Activated T-helper 17 cell treated with anti-CD3 and anti-CD28 coated beads, Interleukin-2, amount 50 U/mL, for 72 hours (primary cell): ENCODE measurements around the gene GATD1. TPM values are rescaled to one million over a fixed set of nuclear protein-coding genes. Genes with fewer than 3 reads are reported as not detected.

ENCODE experiments used
- ATAC-seq: fragments of 150-1000 bp; cut with Tn5 transposase; replicated peaks from 2 replicates; pipeline ENCODE4 v1.10.0; 2021; ENCODE audit warnings: mild to moderate bottlenecking, moderate library complexity
- H3K27ac Mint-ChIP-seq: one replicate; pipeline ENCODE4 v1.8.0; 2022; ENCODE audit warnings: mixed read lengths
- H3K27me3 Mint-ChIP-seq: one replicate; pipeline ENCODE4 v1.8.0; 2022; ENCODE audit warnings: mixed read lengths
- H3K36me3 Mint-ChIP-seq: one replicate; pipeline ENCODE4 v1.8.0; 2022; ENCODE audit warnings: low read depth, mild to moderate bottlenecking, mixed read lengths
- H3K4me1 Mint-ChIP-seq: one replicate; pipeline ENCODE4 v1.8.0; 2022; ENCODE audit warnings: mixed read lengths
- H3K4me3 Mint-ChIP-seq: one replicate; pipeline ENCODE4 v1.8.0; 2022; ENCODE audit warnings: mild to moderate bottlenecking, mixed read lengths
- H3K9me3 Mint-ChIP-seq: one replicate; pipeline ENCODE4 v1.8.0; 2022; ENCODE audit warnings: mixed read lengths
- total RNA-seq, 2 donors: library from RNA; stranded (reverse); gene quantifications; one replicate each; pipeline ENCODE4 v1.2.3, GENCODE V29; 2022

GATD1 gene
- total RNA-seq, 2 donors from 2014 or later: 42.3 to 60.9 TPM

DNA sequence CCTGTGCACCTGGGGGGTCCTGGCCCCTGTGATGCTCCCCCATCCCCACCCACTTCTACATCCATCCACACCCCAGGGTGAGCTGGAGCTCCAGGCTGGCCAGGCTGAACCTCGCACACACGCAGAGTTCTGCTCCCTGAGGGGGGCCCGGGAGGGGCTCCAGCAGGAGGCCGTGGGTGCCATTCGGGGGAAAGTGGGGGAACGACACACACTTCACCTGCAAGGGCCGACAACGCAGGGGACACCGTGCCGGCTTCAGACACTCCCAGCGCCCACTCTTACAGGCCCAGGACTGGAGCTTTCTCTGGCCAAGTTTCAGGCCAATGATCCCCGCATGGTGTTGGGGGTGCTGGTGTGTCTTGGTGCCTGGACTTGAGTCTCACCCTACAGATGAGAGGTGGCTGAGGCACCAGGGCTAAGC, 50.0 kb downstream of the GATD1 start:
- peaks cover 5% of the 10 kb centered on the region for H3K4me1 Mint-ChIP-seq
- H3K36me3 Mint-ChIP-seq: no peaks in the 10 kb centered on the region
- ATAC-seq: no peak
- peak overlapping the region; percentile 66 for H3K4me3 Mint-ChIP-seq
- no peak overlapping the region for H3K27ac Mint-ChIP-seq
- H3K9me3 Mint-ChIP-seq: no peaks in the 10 kb centered on the region
- peaks cover 6% of the 10 kb centered on the region for H3K27me3 Mint-ChIP-seq

DNA sequence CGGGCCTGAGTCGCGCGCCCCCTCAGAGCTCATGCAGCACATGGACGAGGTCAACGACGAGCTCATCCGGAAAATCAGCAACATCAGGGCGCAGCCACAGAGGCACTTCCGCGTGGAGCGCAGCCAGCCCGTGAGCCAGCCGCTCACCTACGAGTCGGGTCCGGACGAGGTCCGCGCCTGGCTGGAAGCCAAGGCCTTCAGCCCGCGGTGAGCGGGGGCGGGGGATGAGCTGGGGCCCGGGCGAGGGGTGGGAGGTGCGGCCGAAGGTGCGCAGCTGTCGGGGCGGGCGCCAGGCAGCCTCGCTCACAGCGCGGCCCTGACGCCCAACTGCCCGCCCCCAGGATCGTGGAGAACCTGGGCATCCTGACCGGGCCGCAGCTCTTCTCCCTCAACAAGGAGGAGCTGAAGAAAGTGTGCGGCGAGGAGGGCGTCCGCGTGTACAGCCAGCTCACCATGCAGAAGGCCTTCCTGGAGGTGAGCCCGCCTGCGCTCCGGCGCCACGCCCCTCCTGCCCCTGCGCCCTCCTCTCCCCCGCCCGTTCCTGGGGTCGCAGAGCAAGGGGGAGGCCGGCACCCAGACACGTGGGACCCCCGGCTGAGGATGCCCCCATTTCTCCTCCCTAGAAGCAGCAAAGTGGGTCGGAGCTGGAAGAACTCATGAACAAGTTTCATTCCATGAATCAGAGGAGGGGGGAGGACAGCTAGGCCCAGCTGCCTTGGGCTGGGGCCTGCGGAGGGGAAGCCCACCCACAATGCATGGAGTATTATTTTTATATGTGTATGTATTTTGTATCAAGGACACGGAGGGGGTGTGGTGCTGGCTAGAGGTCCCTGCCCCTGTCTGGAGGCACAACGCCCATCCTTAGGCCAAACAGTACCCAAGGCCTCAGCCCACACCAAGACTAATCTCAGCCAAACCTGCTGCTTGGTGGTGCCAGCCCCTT, 50.7 kb downstream of the GATD1 start:
- H3K36me3 Mint-ChIP-seq: no peaks in the 10 kb centered on the region
- H3K4me1 Mint-ChIP-seq: peaks cover 5% of the 10 kb centered on the region
- peak; percentile 72 for ATAC-seq
- H3K27me3 Mint-ChIP-seq: peaks cover 6% of the 10 kb centered on the region
- H3K9me3 Mint-ChIP-seq: no peaks in the 10 kb centered on the region
- no peak overlapping the region for H3K27ac Mint-ChIP-seq
- peak overlapping the region; percentile 66 for H3K4me3 Mint-ChIP-seq

DNA sequence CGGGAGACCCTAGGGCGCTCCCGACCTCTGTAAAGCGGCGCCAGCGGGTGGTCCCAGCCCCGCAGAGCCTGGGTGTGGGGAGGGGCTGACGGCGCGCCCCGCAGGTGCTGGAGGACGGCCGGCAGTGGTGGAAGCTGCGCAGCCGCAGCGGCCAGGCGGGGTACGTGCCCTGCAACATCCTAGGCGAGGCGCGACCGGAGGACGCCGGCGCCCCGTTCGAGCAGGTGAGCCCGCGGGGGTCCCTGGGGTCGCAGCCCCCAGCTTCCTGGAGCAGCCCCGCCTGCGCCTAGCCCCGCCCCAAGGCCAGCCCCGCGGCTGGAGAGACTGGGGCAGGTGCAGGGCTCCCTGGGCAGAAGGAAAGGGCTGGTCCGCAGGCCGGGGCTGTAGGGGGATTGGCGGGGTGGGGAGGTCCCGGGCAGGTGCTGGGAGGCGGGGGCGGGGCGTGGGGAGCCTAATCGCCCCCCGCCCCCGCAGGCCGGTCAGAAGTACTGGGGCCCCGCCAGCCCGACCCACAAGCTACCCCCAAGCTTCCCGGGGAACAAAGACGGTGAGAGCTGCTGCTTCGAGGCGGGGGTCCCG, 51.6 kb downstream of the GATD1 start:
- H3K36me3 Mint-ChIP-seq: no peaks in the 10 kb centered on the region
- no peaks in the 10 kb centered on the region for H3K9me3 Mint-ChIP-seq
- ATAC-seq: peak; percentile 15
- no peak overlapping the region for H3K27ac Mint-ChIP-seq
- peak overlapping the region; percentile 67 for H3K4me3 Mint-ChIP-seq
- H3K4me1 Mint-ChIP-seq: peaks cover 5% of the 10 kb centered on the region
- peaks cover 6% of the 10 kb centered on the region for H3K27me3 Mint-ChIP-seq

DNA sequence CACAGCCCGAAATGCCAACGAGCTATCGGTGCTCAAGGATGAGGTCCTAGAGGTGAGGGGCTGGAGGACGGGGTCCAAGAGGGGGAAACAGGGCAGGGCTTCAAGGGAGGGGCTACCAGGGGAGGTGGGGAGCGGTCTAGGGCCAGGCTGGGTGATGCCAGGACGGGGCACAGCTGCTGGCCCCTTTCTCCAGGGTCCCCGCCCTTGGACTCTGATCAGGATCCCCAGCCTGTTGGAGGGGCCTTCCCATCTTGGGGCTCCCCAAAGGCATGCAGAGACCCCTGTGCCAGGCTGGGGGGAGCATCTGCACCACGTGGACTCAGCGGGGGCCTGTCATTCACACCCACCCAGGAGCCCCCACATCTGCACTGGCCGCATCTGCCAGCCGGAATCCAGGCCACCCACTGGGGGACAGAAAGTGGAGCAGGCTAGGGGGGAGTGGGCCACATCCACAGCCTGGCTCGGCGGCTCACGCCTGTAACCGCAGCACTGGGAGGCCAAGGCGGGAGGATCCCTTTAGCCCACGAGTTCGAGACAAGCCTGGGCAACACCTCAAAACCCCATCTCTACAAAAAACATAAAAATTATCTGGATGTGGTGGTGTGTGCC, 52.4 kb downstream of the GATD1 start:
- Mint-ChIP-seq H3K4me1 (peaks cover 5% of the 10 kb centered on the region), H3K4me3 (peak overlapping the region; percentile 67), H3K36me3 (no peaks in the 10 kb centered on the region), H3K27ac (no peak overlapping the region), H3K9me3 (no peaks in the 10 kb centered on the region), H3K27me3 (peaks cover 6% of the 10 kb centered on the region)
- no peak for ATAC-seq

DNA sequence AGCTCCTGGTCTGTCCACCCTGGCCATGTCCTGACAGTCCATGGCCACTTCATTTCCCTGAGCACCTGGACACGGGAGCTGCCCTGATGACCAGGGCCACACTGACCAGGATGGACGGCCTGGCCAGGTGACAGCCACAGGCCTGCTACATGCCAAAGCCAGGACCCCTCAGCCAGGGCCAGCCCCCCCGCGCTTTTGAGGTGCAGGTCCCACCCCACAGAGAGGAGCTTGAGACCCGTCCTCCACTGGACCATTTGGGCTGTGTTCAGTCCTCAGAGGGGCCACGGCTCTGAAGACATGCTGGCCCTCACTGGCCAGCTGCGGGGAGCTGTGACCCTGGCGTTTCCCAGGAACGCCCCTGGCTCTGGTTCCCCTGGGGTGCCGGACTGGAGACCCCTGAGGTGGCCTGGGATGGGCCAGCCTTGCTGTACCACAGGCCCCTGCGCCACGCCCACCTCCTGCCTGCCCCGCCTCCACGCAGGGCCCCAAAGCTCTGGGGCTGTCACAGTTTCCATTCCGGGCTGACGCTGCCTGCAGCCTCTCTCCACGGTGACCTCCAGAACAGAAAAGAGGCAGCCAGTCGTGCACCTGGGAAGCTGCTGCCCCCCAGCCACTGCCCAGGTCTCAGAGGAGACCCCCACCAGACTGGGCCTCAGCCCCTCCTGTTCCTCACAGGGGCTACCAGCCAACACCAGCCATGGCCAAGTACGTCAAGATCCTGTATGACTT, 53.1 kb downstream of the GATD1 start:
- Mint-ChIP-seq H3K4me3 (peak overlapping the region; percentile 67), H3K36me3 (no peaks in the 10 kb centered on the region), H3K27me3 (peaks cover 6% of the 10 kb centered on the region), H3K9me3 (no peaks in the 10 kb centered on the region), H3K27ac (no peak overlapping the region), H3K4me1 (peaks cover 5% of the 10 kb centered on the region)
- no peak for ATAC-seq

DNA sequence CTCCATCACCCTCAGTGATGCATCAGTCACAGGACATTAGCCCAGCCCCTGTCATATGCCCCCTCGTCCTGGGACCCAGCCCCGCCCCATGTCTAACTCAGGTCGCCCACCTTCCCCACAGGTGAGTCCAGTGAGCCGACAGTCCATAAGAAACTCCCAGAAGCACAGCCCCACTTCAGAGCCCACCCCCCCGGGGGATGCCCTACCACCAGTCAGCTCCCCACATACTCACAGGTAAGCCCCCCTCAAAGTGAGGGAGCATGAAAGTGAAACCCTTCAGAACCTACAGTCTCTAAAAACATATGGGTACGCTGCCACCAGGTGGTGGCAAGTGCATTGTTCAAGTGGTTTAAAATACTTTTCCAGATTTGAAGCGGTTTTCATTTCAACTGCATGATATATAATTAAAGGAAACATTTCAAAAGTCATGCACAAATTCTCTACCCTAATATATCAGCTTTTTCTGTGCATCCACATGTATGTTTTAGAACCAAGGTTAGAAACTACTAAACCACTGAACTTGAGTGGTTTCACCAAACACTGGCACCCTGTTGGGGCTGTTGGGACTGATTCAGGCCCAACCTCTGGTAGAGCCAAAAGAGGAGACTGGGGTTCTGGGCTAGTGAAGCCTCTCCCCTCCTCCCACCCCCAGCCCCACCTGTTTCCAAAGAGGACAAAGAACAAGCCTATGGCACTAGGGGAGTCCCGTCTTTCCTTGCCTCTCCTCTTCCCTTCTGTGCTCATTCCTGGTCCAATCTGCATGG, 54.0 kb downstream of the GATD1 start:
- Mint-ChIP-seq H3K4me3 (peak overlapping the region; percentile 58), H3K36me3 (no peaks in the 10 kb centered on the region), H3K27me3 (peaks cover 6% of the 10 kb centered on the region), H3K27ac (no peak overlapping the region), H3K9me3 (no peaks in the 10 kb centered on the region), H3K4me1 (peaks cover 5% of the 10 kb centered on the region)
- ATAC-seq: no peak

DNA sequence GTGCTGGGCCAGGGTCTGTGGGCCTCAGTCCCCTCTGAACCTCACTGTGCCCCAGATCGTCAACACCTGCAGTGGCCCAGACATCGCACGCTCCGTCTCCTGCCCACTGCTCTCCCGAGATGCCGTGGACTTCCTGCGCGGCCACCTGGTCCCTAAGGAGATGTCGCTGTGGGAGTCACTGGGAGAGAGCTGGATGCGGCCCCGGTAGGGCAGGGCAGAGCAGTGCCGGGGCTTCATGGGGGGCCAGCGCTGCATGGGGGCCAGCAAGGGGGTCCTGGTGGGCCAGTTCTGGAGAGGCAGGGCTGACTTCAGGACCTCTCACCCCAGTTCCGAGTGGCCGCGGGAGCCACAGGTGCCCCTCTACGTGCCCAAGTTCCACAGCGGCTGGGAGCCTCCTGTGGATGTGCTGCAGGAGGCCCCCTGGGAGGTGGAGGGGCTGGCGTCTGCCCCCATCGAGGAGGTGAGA, 54.9 kb downstream of the GATD1 start:
- ATAC-seq: no peak

DNA sequence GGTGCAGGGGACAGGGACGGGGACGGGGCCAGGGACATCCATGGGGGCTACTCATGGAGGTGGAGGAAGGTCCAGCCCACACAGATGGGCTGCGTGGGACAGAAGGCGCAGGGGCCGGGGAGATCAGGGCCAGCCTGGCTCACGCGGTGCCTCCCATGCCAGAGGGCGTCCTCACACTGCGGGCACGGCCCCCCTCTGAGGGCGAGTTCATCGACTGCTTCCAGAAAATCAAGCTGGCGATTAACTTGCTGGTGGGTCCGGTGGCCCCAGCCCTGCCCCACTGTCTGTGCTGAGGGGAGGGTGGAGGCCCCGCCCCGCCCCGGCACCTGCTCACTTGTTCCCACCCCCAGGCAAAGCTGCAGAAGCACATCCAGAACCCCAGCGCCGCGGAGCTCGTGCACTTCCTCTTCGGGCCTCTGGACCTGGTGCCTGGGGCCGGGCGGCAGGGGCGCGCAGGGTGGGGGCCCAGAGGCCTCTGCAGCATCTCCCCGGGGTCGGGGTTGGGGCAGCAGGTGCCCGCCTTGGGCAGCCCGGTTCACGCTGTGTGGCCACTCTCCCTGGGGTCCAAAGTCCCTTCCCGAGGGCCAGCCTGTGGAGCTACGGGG, 55.4 kb downstream of the GATD1 start:
- Mint-ChIP-seq H3K27ac (no peak overlapping the region), H3K4me1 (peaks cover 5% of the 10 kb centered on the region), H3K27me3 (peaks cover 6% of the 10 kb centered on the region), H3K4me3 (peak overlapping the region; percentile 50), H3K9me3 (no peaks in the 10 kb centered on the region), H3K36me3 (no peaks in the 10 kb centered on the region)
- peak; percentile 16 for ATAC-seq

More for the DNA sequence above, 54.9 kb downstream of the GATD1 start:
- H3K4me3 Mint-ChIP-seq: peak overlapping the region; percentile 50
- H3K4me1 Mint-ChIP-seq: peaks cover 5% of the 10 kb centered on the region
- peaks cover 6% of the 10 kb centered on the region for H3K27me3 Mint-ChIP-seq
- H3K36me3 Mint-ChIP-seq: no peaks in the 10 kb centered on the region
- no peaks in the 10 kb centered on the region for H3K9me3 Mint-ChIP-seq
- no peak overlapping the region for H3K27ac Mint-ChIP-seq

DNA sequence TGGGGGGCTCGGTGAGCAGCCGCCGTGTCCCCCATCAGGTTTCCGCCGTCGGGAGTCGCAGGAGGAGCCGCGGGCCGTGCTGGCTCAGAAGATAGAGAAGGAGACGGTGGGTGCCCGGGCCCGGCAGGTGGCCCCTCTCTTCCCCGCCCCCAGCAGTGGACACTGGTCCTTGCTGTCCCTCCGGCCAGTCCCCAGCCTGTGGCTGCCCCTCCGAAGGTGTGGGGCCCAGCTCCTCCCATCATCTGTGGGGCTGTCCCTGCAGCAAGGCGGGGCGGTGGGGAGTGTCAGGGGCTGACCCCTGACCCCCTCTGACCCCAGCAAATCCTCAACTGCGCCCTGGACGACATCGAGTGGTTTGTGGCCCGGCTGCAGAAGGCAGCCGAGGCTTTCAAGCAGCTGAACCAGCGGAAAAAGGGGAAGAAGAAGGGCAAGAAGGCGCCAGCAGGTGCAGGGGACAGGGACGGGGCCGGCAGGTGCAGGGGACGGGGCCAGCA, 56.0 kb downstream of the GATD1 start:
- Mint-ChIP-seq H3K27me3 (peaks cover 6% of the 10 kb centered on the region), H3K4me3 (peak overlapping the region; percentile 50), H3K27ac (no peak overlapping the region), H3K36me3 (no peaks in the 10 kb centered on the region), H3K4me1 (peaks cover 5% of the 10 kb centered on the region), H3K9me3 (no peaks in the 10 kb centered on the region)
- ATAC-seq: no peak

DNA sequence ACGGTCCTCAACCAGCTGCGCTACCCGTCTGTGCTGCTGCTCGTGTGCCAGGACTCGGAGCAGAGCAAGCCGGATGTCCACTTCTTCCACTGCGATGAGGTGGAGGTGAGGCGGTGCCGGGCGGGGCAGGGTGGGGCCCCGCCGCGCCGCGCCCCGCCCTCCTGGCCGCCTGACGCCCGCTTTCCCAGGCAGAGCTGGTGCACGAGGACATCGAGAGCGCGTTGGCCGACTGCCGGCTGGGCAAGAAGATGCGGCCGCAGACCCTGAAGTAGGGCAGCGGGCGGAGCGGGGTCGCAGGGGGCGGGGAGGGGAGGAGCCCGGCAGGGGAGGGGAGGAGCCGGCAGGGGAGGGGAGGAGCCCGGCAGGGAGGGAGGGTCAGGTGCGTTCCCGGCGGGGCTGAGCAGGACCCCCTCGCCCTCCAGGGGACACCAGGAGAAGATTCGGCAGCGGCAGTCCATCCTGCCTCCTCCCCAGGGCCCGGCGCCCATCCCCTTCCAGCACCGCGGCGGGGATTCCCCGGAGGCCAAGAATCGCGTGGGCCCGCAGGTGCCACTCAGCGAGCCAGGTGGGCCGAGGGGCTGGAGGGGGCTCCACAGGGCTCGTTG, 56.5 kb downstream of the GATD1 start:
- no peaks in the 10 kb centered on the region for H3K36me3 Mint-ChIP-seq
- H3K27me3 Mint-ChIP-seq: peaks cover 6% of the 10 kb centered on the region
- no peak overlapping the region for H3K27ac Mint-ChIP-seq
- H3K9me3 Mint-ChIP-seq: no peaks in the 10 kb centered on the region
- H3K4me1 Mint-ChIP-seq: peaks cover 5% of the 10 kb centered on the region
- ATAC-seq: peak; percentile 75
- H3K4me3 Mint-ChIP-seq: peak overlapping the region; percentile 41

DNA sequence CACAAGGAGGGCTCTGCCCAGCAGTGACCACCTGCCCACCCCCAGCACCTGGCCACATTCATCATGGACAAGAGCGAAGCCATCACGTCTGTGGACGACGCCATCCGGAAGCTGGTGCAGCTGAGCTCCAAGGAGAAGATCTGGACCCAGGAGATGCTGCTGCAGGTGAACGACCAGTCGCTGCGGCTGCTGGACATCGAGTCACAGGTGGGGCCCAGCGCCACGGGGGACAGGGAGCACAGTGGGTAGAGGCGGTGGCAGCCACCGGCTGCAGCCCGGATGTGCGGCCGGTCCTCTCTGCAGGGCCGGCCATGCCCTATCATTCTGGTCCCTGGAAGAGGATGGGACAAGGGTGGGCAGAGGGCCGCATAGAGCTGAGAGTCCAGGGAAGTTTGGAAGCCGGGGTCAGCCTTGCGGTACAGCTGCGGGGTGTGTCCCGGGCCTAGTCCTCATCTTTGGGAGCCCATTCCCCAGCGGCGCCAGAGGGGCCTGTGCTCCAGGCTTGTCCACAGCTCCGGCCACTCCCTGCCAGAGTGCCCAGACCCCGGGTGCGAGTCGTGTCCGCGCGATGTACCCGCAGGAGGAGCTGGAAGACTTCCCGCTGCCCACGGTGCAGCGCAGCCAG, 57.2 kb downstream of the GATD1 start:
- peaks cover 6% of the 10 kb centered on the region for H3K27me3 Mint-ChIP-seq
- no peaks in the 10 kb centered on the region for H3K36me3 Mint-ChIP-seq
- H3K4me1 Mint-ChIP-seq: peaks cover 5% of the 10 kb centered on the region
- no peak for ATAC-seq
- H3K9me3 Mint-ChIP-seq: no peaks in the 10 kb centered on the region
- H3K27ac Mint-ChIP-seq: no peak overlapping the region
- peak overlapping the region; percentile 41 for H3K4me3 Mint-ChIP-seq

DNA sequence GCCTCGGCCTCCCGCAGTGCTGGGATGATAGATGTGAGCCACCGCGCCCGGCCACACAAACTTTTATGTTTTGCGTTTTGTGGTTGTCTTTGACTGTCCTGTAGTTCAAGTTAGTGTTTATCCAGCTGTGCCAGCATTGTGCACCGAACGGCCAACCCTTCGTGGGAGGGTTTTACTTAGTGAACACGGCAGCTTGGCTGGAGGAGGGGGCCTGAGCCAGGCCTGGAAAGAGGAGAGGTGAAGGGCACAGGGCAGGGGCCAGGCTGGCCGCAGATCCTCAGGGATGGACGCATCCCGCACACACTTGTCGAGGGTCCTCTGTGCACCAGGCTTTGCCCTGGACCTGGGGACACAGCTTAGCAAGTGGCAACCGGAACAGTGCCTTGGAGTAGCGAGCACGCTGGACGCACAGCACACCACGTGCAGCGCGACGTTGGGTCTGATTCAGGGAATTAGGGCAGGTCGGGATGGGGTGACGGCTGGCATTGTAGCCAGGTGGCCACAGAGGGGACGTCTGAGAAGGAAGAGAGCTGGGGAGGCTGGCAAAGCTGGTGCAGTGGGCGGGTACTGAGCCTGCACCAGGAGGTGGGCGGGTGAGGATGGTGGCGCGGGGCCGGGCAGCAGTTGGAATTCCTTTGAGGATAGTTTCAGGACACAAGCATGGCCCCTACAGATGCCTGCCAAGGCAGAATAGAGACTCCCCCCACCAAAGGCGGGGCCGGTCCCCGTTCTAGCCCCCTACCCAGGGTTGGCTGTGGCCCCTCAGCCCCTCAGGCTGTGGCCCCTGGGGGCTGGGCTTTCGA, 57.9 kb downstream of the GATD1 start:
- no peak overlapping the region for H3K27ac Mint-ChIP-seq
- no peak for ATAC-seq

More for the DNA sequence above, 57.9 kb downstream of the GATD1 start:
- H3K9me3 Mint-ChIP-seq: no peaks in the 10 kb centered on the region
- peak overlapping the region; percentile 41 for H3K4me3 Mint-ChIP-seq
- peaks cover 6% of the 10 kb centered on the region for H3K27me3 Mint-ChIP-seq
- peaks cover 5% of the 10 kb centered on the region for H3K4me1 Mint-ChIP-seq
- no peaks in the 10 kb centered on the region for H3K36me3 Mint-ChIP-seq
